HG02759 (cell line): ENCODE measurements around the gene CRYL1.

ENCODE experiments used
- ATAC-seq: cut with Tn5 transposase; IDR thresholded peaks from one replicate; pipeline ENCODE4 v1.9.1; 2021; ENCODE audit warnings: mild to moderate bottlenecking, moderate library complexity; ENCODE audit not compliant: unreplicated experiment

The CRYL1 gene

DNA sequence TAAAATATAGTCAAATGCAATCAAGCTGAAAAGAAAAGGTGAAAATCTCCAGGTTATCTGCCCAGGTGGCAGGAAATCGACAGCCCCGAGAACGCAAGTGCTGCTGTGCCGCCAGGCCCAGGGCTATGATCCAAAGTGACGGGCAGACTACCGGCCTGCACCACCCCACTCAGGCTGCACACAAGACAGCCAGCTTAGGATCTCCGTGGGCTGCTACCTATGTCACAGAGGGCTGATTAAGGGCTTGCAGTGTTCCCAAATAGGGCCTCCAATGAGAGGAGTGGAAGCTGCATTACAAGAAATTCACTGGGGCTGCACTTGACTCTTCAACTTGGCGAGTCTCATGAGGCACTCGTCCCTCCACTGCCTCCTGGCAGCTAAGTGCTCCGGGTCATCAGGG lies 121.8 kb downstream of the CRYL1 start:
- ATAC-seq: no peak

DNA sequence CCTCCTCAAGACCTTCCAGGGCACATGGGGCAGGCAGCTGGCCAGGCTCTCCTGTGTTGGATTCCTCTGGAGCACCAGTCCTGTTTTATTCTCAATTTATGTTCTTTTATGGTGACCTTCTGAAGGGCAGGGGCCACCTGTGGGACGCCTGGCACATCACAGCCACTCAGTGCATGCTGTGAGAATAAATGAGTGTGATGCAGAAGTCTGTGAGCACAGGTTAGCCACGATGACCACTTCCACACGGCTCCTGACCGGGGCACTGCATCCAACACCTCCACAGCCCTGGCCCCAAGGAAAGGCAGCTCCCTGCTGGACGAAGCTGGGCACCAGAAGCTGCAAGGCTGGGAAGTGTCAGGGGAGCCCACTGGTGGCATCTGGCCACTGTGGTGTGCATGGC lies 122.8 kb downstream of the CRYL1 start:
- ATAC-seq: no peak

DNA sequence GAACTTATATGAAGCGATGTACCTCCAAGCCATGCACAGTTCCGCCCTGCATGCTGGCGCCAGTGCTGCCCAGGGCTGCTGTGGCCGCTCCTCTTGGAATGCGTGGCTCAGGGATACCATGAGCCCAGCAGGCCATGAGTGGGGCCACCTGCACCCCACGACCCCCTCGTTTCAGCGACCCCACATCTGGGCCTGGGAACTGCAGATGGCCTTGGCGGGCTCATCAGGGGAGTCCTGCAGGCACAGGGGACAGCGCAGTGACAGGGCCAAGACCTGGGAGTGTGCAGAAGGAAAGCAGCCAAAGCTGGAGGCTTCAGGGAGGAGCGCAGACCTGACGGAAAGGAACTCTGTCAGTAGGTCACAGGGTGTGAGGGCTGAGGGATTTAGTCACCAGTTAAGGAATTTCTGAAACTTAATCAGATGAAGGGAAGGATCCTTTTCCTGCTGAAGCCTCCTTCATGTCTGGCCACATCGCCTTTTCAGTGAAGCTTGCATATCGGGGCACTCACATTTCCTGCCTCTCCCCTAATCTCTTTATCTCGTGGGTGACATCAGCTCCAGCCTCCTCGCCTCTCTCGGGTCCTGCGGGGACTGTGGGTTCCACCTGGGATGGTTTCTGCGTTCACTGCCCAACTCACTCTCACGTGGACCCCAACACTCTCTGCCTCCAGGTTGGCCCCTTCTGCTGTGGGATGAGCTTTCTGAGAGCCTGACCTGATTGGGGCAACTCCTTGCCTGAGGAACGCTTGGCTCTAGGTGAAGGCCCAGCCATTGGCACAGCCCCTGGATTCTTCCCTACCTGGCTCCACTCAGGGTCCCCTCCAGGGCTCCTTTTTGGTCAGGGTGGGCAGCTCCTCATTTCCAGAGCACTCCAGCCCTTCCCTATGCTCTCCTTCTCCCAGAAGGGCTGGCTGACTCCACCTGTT lies 123.5 kb downstream of the CRYL1 start:
- no peak for ATAC-seq

DNA sequence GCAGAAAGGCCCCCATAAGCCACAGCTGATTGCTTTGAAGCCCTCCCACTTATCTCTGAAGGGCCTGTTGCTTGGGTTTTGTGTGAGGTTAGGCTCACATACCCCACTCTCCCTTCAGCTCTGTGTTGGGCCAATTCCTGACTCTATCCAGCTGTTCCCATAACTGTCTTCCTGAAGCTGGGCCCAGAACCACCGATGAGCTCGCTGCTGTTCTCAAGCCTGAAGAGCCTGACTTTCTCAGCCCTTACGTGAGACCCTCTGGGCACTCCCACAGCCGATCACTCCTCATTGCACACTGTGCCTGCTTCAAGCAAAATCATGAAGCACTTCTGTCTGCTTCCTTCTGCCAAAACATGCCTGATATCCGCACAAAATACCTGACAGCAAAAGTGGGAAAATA lies 124.1 kb downstream of the CRYL1 start:
- no peak for ATAC-seq

DNA sequence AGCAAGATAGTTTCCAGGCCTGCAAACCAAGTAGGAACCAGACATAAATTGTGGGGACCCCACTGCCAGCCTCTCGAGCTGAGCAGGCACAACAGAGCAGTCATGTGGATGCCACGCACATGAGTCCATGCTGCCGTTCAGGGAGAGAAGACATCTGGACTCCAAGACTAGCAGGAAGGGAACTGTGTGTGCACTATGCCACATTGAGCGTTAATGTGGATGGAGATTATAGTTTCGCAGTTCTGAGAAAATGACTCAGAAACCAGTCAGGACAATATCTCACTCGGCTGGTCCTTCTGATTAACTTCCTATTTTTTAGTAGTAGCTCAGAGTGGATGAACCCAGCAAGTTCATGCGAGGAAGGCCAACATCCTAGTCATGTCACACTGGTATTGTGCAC lies 124.9 kb downstream of the CRYL1 start:
- ATAC-seq: no peak

DNA sequence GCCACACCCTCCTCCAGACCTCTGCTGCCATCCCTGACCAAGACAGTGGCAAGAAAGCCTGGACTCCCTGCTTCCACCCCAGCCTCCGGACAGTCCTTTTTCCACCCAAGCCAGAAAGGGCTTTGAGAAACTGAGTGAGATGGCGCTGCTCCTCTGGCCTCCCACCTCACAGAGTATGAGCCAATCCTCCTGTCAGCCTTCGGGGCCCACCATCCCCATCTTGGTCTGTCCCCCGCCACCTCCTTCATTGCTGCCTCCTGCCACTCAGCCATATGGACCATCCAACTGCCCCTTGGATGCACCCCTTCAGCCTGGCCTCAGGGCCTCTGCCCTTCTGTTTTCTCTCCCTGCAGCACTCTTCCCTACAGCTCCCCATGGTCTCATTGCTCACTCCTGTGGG lies 125.7 kb downstream of the CRYL1 start:
- no peak for ATAC-seq

DNA sequence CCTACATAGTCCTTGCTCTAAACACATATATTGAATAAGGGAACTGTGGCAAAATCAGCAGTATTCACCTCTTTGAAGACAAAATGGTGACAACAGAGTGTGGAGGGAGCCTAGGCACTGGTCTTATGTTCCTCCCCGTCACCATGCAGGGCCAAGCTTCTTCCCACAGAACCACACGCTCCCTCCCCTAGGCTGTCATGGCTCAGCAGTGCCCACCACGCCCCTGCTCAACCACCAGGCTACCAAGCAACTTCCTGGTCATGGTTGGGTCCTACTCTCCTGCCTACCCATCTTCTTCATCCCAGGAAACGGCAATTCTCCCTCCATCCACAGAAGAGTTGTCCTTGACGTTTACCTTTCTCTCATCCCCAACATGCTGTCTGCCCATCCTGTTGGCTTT lies 126.1 kb downstream of the CRYL1 start:
- ATAC-seq: no peak

DNA sequence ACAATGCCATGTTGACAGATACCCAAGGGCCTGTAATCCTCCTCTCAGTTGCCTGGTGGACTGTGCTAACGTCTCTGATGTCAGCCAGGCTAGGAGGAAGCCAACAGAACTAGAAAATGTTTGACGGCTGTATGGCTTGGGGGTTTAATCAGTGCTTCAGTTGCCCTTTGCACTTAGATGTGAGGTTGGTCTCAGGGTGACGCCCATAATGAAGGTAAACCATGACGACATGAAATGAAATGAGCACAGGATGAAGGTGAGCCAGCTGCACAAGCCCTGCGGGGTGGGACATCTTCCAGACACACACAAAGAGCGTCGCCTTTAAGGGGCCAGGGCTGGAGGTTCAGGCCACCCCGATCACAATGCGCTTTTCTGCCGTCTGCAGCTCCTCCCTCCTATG lies 127.2 kb downstream of the CRYL1 start:
- ATAC-seq: no peak

DNA sequence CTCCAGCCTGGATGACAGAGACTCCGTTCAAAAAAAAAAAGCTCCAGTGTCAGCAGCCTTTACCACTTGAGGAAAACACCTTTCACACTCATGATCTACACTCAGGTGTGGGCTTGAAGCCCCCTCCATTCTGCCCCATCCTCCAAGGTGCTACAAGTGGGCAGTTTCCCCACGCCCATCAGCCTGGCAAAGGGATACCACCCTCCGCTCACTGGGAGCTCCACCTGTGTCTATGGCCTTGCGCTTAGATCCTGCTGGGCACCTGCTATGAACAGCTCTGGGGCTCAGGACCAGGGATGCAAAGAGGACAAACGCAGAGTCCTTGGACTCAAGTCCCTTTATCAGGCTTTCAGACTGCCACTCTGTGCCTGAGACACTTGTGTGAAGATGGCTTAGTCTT lies 127.8 kb downstream of the CRYL1 start:
- ATAC-seq: no peak

DNA sequence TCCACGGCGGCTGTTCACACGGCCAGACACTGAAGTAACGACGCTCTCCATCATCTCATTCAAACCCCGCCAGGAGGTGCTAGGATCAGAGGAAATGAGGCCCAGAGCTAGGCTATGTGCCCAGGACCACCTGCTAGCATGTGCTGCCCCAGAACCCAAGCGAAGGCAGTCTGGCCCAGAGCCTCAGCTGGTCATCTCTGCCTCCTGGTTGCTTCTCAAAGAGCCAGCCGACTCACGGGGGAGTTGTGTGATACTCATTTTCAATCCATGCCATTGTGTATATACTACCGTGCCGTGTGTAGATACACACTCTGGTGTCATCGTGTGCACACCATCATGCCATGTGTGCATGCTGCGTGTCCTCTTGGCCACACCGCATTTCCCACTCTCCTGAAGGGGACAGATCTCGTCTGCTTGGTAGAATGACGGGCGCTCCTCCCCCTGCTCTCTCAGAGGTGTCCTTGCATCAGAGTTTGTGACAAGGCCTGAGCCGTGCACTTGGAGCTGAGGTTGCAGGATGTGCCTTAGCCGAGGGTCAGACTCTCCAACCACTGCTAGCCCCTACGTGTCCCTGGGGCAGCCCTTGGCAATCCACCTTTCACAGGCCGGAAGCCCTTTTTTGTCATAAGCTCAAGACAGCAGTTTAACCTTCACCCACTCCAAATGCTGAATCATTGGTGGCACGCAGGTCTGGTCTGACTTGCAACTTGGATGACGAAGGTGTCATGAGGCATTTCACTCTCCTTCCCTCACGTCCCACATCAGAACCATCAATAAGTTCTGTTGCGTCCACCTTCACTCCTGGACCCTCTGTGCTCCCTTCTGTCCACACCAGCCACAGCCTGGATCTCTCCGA lies 130.4 kb downstream of the CRYL1 start:
- ATAC-seq: no peak

DNA sequence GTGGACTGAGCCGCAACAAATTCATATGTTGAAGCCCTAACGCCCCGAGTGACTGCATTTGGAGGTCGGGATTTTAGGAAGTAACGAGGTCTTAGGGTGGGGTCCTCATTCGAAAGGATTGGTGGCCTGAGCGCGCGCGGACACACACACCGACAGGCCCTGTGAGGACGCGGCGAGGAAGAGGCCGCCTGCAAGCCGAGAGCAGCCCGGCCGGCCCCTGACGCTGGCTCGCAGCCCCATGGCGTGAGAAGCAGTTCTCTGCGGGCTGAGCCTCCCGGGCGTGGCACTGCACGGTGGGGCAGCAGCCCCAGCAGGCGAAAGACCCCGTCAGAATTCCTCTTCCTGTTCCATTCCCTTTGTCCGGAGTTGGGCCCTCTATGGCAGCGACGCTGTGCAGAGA lies 131.2 kb downstream of the CRYL1 start:
- ATAC-seq: no peak

DNA sequence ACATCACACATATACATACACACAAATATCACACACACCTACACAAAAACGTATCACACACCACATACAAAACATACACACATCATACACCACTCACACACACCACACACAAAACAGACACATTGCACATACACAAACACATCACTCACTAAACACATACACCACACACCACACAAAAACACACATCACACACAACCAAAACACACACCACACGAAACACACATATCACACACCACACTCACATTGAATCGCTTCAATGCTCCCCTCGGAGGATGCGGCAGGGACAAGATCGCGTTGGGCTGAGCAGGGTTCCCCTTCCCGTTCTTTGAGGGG lies 131.5 kb downstream of the CRYL1 start:
- no peak for ATAC-seq

DNA sequence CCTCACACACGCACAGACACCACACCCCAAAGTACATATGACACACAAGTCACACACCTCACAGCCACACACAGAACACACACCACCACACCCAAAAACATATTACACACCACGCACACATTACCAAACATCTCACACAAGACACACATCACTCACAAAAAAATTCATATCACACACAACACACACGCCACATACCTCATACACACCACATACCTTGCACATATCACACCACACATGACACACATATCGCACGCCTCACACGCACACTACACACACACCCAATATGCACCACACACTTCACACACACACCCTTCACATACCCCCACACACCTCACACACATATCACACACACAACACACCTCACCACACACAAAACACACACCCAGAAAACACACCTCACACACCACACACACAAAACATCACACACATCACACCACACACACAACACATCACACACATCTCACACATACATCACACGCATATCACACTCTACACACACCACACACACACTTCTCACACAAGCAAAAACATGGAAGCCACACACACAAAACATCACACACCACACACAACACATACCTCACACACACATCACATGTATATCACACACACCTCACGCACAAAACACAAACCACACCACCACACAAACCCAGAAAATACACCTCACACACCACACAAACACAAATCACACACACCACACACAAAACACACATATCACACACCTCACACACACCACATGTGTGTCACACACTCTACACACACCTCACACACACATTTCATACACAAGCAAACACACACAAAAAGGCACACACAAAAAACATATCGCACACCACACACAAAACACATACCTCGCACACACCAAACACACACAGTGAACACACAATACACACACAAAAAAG lies 132.1 kb downstream of the CRYL1 start:
- ATAC-seq: no peak

DNA sequence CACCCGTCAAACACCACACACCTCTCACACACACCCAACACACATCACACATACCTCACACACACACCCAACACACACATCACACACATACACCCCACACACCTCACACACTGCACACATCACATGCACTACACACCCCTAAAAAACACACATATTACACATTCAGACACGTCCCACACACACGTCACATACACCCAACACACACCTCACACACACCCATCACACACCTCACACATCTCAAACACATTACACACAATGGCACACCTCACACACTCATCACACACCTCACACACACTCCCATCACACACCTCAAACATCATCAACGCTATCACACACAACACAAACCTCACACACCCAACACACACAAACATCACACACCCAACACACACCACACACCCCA lies 133.1 kb downstream of the CRYL1 start:
- ATAC-seq: no peak

DNA sequence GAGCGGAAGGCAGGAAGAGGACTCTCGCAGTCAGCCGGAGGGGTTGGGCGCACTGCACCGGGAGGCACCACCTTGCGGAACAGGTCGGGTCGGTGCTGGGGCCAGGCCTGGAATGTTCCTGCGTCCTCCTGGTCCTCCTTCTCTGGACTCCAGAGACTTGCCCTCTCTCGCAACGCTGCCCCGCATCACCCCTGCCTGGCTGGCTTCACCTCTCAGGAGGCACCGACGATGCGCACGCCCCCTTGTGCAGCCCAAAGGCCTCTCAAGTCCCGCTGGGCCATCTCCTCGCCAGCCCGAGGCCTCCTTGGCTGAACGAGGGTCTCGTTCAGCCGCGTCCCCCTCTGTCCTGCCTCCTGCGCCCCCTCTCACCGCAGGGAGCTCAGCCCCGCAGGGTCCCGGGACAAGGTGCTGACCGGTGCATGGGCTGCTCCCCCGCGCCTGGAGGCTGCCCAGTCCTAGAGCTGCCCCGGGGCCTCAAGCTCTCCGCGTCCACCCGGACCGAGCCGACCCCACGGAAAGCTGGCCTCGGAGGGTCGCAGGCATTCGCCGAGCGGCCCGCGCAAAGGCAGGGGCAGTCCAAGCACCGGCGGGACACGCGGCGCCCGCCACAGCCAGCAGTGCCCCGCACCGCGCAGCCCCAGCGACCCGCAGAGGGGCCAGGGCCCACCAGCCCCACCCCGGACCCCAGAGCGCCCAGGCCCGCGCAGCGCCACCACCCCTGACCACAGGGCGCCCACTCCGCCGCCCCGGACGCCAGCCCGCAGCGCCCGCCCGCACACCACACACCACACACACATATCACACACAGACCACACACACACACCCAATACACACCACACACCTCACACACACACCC lies 133.8 kb downstream of the CRYL1 start:
- ATAC-seq: no peak

DNA sequence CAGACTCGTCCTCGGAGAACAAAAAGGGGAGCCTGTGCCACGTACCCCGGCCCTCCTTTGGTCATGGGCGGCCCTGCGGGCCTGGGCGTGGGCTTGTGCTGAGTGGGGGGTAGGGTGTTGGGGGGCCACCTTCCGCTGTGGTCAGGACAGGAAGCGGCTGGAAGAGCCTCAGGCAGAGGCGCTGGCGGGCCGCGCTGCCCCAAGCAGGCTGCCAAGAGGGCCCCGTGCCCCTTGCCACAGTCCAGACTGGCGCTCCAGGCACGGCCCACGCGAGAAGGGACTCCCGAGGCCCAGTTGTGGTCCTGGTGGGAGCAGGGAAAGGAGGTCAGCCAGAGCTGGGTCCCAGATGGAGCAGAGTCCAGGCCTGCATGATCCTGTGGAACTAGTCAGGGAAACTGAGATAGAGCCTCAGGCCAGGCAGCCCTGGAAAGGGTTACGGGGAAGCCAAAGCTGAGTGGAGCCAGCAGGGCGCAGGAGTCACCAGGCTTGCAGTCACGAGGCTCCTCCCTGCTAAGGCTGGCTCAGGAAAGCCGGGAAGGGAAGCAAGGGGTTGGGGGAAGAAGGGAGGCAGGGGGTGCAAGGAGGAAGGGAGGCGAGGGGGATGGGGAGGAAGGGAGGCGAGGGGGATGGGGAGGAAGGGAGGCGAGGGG lies 135.0 kb downstream of the CRYL1 start:
- ATAC-seq: no peak

DNA sequence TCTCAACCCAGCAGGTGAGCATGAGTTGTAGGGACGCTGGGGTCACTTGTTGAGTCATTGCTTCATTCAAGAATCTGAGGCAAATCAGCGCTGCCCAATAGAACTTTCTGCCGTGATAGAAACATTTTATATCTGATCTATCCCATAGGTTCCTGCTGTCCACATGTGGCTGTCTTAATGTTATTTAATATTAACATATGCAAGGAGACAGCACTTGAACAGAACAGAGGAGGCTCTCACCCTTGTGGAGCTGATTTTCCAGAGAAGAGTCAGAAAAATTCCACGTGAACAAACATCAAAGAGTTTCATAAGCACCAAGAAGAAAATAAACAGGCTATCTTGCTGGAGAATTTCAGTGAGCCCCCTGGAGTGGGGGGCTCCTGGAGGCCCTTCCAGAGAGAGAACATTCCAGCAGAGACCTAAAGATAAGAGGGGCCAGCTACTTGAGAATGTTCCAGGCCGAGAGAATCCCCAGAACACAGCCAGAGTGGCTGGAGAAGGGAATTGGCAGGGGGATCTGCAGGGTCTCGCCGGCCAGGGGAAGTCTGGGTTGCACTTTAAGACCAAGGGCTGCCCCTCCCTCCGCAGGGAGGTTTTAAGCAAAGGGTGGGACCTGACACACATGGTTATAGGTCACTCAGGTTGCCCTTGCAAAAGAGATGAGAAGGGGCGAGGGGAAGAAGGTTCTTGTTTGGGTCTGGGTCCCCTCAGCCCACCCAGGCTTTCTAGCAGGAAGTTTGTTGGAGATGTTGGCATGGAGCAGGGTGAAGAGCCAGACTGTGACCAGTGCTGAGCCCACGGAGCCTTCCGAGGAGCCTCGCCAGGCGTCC lies 135.7 kb downstream of the CRYL1 start:
- ATAC-seq: no peak

DNA sequence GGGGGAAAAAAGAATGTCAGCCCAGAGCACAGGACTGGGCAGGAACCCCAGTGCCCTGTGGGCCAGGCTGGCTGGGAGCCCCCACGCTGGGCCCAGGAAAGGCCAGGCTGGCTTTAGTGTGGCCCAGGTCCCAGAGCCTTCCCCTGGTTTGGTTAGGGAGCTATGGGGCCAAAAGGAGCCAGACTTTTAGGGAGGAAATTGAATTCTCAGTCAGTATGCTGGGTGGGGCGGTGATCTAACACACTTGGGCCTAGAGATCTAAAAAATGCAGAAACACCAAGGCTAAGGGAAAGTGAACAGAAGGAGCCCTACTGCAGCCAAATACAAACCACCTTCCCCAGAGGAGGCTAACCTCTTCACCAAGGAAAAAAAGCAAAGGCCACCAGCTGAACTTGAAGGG lies 137.5 kb downstream of the CRYL1 start:
- ATAC-seq: no peak

DNA sequence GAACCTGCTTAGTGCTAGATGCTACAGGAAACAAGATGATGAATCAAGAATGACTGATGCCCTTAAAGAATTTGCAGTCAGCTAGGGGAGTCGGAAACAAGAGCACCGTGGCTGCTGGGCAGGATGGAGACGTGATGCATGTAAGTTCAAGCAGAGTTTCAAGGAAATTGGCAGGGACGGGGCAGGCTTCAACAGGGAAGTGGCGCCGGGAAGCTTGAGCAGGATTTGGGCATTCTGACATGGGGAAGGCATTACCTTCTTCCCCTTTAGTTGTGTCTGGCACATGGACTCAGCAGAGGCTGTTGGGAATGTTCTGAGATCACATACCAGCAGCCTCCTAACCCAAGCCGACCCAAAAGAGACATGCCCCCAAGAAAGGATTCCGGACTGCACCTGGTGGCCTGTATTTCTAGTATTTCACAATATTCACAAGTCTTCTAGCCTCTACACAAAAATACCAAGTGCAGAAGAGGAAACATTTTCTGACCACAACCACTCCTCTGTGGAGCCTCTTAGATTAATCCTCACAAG lies 138.2 kb downstream of the CRYL1 start:
- no peak for ATAC-seq
